Measurements from ENCODE around the gene SLAMF7. TPM values are rescaled to one million over a fixed set of nuclear protein-coding genes. Genes with fewer than 3 reads are reported as not detected.
A peak's percentile ranks its signal among the peaks of the same experiment; 100 is the strongest.
"Not testable (repeated sequence)": the region's sequence is repeated elsewhere in the genome, so short reads cannot be mapped to it uniquely, and the experiment has no call there.

The SLAMF7 gene
- polyA plus RNA-seq, 1 experiment, result not detected

- H3K4me3 ChIP-seq (ENCODE audit: low read depth, low read length), result no peak overlapping the region
- CTCF ChIA-PET, result interaction anchor here (0.7 kb wide), 1 partner anchor 75 kb away, joined by 3 read pairs; no protein-coding TSS in a partner anchor
- no peak for DNase-seq (ENCODE audit: low read depth, low spot score)
- no peaks in the 10 kb centered on the region for H3K27me3 ChIP-seq (ENCODE audit: control insufficient read depth, insufficient read depth, low read length)
- POLR2A ChIA-PET, result interaction anchor here (0.6 kb wide), 1 partner anchor 428 kb away, joined by 7 read pairs; no protein-coding TSS in a partner anchor
- H3K27ac ChIP-seq (ENCODE audit: low read depth, low read length), result no peak overlapping the region
- no peaks in the 10 kb centered on the region for H3K9me3 ChIP-seq (ENCODE audit: control insufficient read depth, insufficient read depth, low read length)
- TF ChIP-seq, protein P1, sequence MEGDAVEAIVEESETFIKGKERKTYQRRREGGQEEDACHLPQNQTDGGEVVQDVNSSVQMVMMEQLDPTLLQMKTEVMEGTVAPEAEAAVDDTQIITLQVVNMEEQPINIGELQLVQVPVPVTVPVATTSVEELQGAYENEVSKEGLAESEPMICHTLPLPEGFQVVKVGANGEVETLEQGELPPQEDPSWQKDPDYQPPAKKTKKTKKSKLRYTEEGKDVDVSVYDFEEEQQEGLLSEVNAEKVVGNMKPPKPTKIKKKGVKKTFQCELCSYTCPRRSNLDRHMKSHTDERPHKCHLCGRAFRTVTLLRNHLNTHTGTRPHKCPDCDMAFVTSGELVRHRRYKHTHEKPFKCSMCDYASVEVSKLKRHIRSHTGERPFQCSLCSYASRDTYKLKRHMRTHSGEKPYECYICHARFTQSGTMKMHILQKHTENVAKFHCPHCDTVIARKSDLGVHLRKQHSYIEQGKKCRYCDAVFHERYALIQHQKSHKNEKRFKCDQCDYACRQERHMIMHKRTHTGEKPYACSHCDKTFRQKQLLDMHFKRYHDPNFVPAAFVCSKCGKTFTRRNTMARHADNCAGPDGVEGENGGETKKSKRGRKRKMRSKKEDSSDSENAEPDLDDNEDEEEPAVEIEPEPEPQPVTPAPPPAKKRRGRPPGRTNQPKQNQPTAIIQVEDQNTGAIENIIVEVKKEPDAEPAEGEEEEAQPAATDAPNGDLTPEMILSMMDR (IDR thresholded peaks at IDR 0.05; ENCODE audit: low read depth, low read length), result peak; percentile 16; the same call in 1 of the 2 replicates
These were observed 40.8 kb downstream of the SLAMF7 start for GRCh38 chr1:160779626-160780397.

- ChIA-PET CTCF (no interaction called here), POLR2A (interaction anchor here (0.6 kb wide), 1 partner anchor 428 kb away, joined by 7 read pairs; no protein-coding TSS in a partner anchor)
- Histone ChIP-seq H3K4me3 (ENCODE audit: low read depth, low read length) (no peak overlapping the region), H3K9me3 (ENCODE audit: control insufficient read depth, insufficient read depth, low read length) (no peaks in the 10 kb centered on the region), H3K27me3 (ENCODE audit: control insufficient read depth, insufficient read depth, low read length) (no peaks in the 10 kb centered on the region), H3K27ac (ENCODE audit: low read depth, low read length) (no peak overlapping the region)
- TF ChIP-seq, protein P1 (IDR thresholded peaks at IDR 0.05; ENCODE audit: low read depth, low read length), result no peak
- DNase-seq (ENCODE audit: low read depth, low spot score), result no peak
These were observed 41.3 kb downstream of the SLAMF7 start for GRCh38 chr1:160780398-160780755.

DNA sequence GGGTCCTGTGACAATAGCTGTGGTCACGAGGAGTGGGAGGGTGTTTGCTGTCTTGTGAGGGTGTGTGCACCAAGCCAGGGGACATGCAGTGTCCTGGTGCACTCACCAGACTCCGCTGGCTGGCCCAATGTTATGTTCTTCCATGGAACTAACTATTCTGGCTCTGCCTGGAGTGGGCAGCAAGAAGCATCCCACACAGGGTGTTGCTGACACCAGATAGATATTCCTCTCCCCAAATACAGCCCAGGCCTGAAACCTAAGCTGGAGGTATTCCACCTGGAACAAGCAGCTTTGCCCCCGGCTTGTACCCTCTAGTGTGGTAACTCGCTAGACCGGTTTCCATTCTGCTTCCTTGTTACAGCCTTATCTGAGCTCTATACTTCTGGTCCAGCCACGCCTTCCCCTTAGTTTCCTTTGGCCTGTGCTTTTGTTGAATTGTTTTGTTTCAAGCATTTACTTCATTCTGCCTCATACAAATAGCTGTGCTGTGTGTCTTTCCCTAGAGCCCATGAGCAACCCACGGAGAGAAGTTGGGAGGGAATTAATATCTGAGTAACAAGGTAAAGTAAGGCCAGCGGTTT lies 42.2 kb downstream of the SLAMF7 start:
- POLR2A ChIA-PET, result no interaction called here
- no peak for DNase-seq (ENCODE audit: low read depth, low spot score)

DNA sequence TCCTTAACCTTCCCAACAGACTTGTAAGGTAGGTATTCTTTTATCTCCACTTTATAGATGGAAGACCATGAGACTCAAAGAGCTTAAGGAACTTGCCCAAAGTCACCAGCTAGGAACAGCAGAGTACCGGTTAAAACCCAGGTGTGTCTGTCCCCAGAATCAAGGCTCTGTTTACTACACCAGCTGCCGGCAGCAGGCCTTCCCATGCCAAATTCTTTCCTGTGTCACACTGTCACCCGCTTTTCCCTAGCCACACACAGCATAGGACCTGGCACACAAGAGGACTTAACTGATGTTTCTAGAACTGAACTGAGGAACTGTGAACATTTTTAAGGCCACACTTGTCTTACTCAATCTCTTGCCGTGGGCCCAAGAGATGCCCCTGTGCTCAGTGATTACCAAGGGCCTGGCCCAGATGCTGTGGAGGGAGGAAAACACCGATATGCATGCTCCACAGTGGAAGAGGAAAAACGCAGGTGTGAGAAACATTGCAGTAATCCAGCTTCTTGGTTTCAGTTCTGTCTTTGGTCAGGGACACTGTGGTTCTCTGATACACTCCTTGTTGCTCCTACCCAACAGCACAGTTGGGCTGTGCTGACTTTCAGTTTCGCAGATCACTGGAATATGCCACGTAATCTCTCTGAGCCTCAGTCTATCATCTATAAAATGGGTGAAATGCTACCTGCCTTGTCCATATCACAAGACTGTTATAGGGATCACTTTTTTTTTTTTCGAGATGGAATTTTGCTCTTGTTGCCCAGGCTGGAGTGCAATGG lies 43.1 kb downstream of the SLAMF7 start:
- no peak for DNase-seq (ENCODE audit: low read depth, low spot score)
- H3K27ac ChIP-seq (ENCODE audit: low read depth, low read length), result no peak overlapping the region
- no peak overlapping the region for H3K4me3 ChIP-seq (ENCODE audit: low read depth, low read length)
- POLR2A ChIA-PET, result no interaction called here
- no peaks in the 10 kb centered on the region for H3K9me3 ChIP-seq (ENCODE audit: control insufficient read depth, insufficient read depth, low read length)
- CTCF ChIA-PET, result no interaction called here
- TF ChIP-seq, protein P1 (IDR thresholded peaks at IDR 0.05; ENCODE audit: low read depth, low read length), result no peak
- H3K27me3 ChIP-seq (ENCODE audit: control insufficient read depth, insufficient read depth, low read length), result no peaks in the 10 kb centered on the region

More for the DNA sequence above, 42.2 kb downstream of the SLAMF7 start:
- CTCF ChIA-PET, result no interaction called here
- TF ChIP-seq, protein P1 (IDR thresholded peaks at IDR 0.05; ENCODE audit: low read depth, low read length), result no peak
- H3K4me3 ChIP-seq (ENCODE audit: low read depth, low read length), result no peak overlapping the region
- H3K27ac ChIP-seq (ENCODE audit: low read depth, low read length), result no peak overlapping the region
- H3K27me3 ChIP-seq (ENCODE audit: control insufficient read depth, insufficient read depth, low read length), result no peaks in the 10 kb centered on the region
- H3K9me3 ChIP-seq (ENCODE audit: control insufficient read depth, insufficient read depth, low read length), result no peaks in the 10 kb centered on the region

DNA sequence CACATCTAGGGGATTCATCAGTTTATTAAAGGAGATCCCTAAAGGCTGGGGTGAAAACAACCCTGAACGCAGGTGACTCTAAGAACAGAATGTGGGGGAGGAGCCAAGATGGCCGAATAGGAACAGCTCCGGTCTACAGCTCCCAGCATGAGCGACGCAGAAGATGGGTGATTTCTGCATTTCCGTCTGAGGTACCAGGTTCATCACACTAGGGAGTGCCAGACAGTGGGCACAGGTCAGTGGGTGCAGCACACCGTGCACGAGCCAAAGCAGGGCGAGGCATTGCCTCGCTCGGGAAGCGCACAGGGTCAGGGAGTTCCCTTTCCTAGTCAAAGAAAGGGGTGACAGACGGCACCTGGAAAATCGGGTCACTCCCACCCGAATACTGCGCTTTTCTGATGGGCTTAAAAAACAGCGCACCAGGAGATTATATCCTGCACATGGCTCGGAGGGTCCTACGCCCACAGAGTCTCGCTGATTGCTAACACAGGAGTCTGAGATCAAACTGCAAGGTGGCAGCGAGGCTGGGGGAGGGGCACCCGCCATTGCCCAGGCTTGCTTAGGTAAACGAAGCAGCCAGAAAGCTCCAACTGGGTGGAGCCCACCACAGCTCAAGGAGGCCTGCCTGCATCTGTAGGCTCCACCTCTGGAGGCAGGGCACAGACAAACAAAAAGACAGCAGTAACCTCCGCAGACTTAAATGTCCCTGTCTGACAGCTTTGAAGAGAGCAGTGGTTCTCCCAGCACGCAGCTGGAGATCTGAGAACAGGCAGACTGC lies 44.1 kb downstream of the SLAMF7 start:
- POLR2A ChIA-PET; H3K27ac ChIP-seq (ENCODE audit: low read depth, low read length); H3K27me3 ChIP-seq (ENCODE audit: control insufficient read depth, insufficient read depth, low read length); CTCF ChIA-PET; DNase-seq (ENCODE audit: low read depth, low spot score); H3K9me3 ChIP-seq (ENCODE audit: control insufficient read depth, insufficient read depth, low read length); H3K4me3 ChIP-seq (ENCODE audit: low read depth, low read length): not testable (repeated sequence)
